ENCODE measurements around the gene RAB5B. TPM values are rescaled to one million over a fixed set of nuclear protein-coding genes. Genes with fewer than 3 reads are reported as not detected.
A peak's percentile ranks its signal among the peaks of the same experiment; 100 is the strongest.

RAB5B gene
- total RNA-seq, 1 experiment from 2014 or later: 48.4 TPM

DNA sequence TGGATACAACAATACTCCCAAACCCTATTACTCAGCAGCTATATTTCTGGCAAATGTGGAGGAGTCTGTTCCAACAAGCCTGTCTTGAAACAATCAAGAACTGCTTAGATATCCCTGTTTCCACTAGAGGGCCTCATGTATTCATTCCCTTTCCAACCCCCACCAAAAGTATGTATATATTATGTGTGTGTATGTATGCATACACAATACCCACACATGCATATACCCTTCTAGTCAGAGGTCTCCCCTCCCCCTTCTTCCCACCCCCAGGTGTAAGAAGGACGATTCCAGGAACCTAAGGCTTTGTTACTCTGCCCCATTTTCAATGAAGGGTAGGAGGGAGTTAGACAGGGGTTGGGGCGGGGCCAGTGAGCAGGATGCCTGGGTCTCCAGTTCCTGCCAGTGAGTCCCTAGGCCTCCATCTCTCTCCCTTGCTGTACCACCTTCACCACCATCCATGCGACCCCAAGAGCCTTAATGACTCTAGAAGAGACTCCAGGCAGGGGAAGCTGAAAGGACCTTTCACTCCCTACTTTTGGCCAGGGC lies 43.0 kb upstream of the RAB5B start, which contains the start of gene DGKA:
Gene DGKA, plus strand, starts transcription at position 392 of the 546 bp plus-strand sequence. CDS start 5,342 bp downstream, outside the sequence.
- Histone ChIP-seq H3K27ac (ENCODE audit: insufficient read length, low read depth, low read length) (no peak within 1 kb of the TSS), H3K4me1 (ENCODE audit: insufficient read depth, low read length) (peaks cover 6% of the 10 kb centered on the region; the same call in 1 of the 2 replicates)
- peaks cover 0 to 3% (median under 1%) of the 10 kb centered on the region in 3 experiments; a peak in 2 of 7 replicates for H3K36me3 Mint-ChIP-seq (ENCODE audit: insufficient read depth in 1 of 3, low read depth in 3 of 3)

More for the DNA sequence above, 43.0 kb upstream of the RAB5B start, which contains the start of gene DGKA:
- no peak within 1 kb of the TSS for H3K56ac ChIP-seq (ENCODE audit: insufficient read length, low read depth, low read length)
- no peak within 1 kb of the TSS for H4K5ac ChIP-seq (ENCODE audit: insufficient read length, low read depth, low read length)
- H2BK15ac ChIP-seq (ENCODE audit: low read depth, low read length): no peak within 1 kb of the TSS
- no peak within 1 kb of the TSS for H2AFZ ChIP-seq (ENCODE audit: low read length)
- H3K27me3 ChIP-seq (ENCODE audit: insufficient read depth, low read length): peaks cover 4% of the 10 kb centered on the region; the same call in 1 of the 2 replicates
- no peak within 1 kb of the TSS for H3T11ph ChIP-seq (ENCODE audit: low read length)
- no peak within 1 kb of the TSS for H3K4ac ChIP-seq (ENCODE audit: low read depth, low read length)
- H4K91ac ChIP-seq (ENCODE audit: insufficient read length, low read depth, low read length): no peak within 1 kb of the TSS
- H4K8ac ChIP-seq (replicated peaks; ENCODE audit: insufficient read length, low read depth, low read length): no peak within 1 kb of the TSS
- H3K79me1 ChIP-seq (ENCODE audit: insufficient read depth, low read depth, low read length, poor library complexity, severe bottlenecking): no peaks in the 10 kb centered on the region
- peak within 1 kb of the TSS; percentile 88 for H3K4me2 ChIP-seq (ENCODE audit: insufficient read depth, insufficient read length, low read length)
- no peaks in the 10 kb centered on the region for H3K9me3 ChIP-seq (ENCODE audit: control insufficient read depth, low read depth, low read length)
- DNase-seq: peak; percentile 69
- peak within 1 kb of the TSS; percentile 57 for H3K9ac ChIP-seq (ENCODE audit: extremely low read depth, insufficient read length, low read length)
- no CpG with 5 or more reads among the region's 3 CpGs for whole genome bisulfite sequencing (ENCODE audit: extremely low coverage, insufficient read length, low lambda C conversion rate)
- no peak within 1 kb of the TSS for H2BK5ac ChIP-seq (ENCODE audit: insufficient read length, low read length)
- no peak within 1 kb of the TSS for H3K23ac ChIP-seq (ENCODE audit: insufficient read length, low read depth, low read length)
- H4K20me1 ChIP-seq (ENCODE audit: control insufficient read depth, insufficient read depth, insufficient read length): no peaks in the 10 kb centered on the region
- Mint-ChIP-seq H3K27me3 (ENCODE audit: low read depth) (peaks cover 32% of the 10 kb centered on the region), H3K4me1 (peaks cover 32 to 37% of the 10 kb centered on the region in 2 experiments), H3K4me3 (peak within 1 kb of the TSS; percentile 82), H3K27ac (peak within 1 kb of the TSS; percentile 41 to 89 (median 89); a peak in 6 of 7 replicates), H3K9me3 (no peaks in the 10 kb centered on the region; a peak in 1 of 5 replicates)
- H3K18ac ChIP-seq (ENCODE audit: insufficient read length, low read depth, low read length): no peak within 1 kb of the TSS
- peaks cover 6% of the 10 kb centered on the region; the same call in 1 of the 2 replicates for H3K79me2 ChIP-seq (ENCODE audit: insufficient read depth, low read length)
- peak; percentile 73 for TF ChIP-seq CTCF (conservative IDR thresholded peaks at IDR 0.05)
- no peak within 1 kb of the TSS for H3K14ac ChIP-seq (ENCODE audit: insufficient read depth, low read length)
- H2BK12ac ChIP-seq (ENCODE audit: insufficient read length, low read depth, low read length): no peak within 1 kb of the TSS
- H2AK5ac ChIP-seq (ENCODE audit: insufficient read length, low read length): no peak within 1 kb of the TSS
- no peak within 1 kb of the TSS for H2BK120ac ChIP-seq (ENCODE audit: low read depth, low read length, poor library complexity, severe bottlenecking)
- no peak within 1 kb of the TSS for H2BK20ac ChIP-seq (ENCODE audit: low read depth, low read length, poor library complexity, severe bottlenecking)
- H3K23me2 ChIP-seq (ENCODE audit: insufficient read length, low read depth, low read length, poor library complexity, severe bottlenecking): peaks cover 21% of the 10 kb centered on the region
